BE2C (cell line): ENCODE results near the gene AGBL4.

Experiments used
- DNase-seq: peaks from one replicate; pipeline ENCODE4 v3.0.0-alpha.2; 2020
- H3K27me3 ChIP-seq: fragments of 250-450 bp; sonication (Bioruptor Pico); 2 replicates; pipeline ENCODE4 v1.5.1; 2020; ENCODE audit warnings: mild to moderate bottlenecking
- H3K36me3 ChIP-seq: fragments of 250-450 bp; sonication (Bioruptor Pico); 2 replicates; pipeline ENCODE4 v1.5.1; 2020; ENCODE audit warnings: mild to moderate bottlenecking
- H3K4me1 ChIP-seq: fragments of 250-450 bp; sonication (Bioruptor Pico); 2 replicates; pipeline ENCODE4 v1.5.1; 2020
- H3K4me3 ChIP-seq: 2 replicates; pipeline ENCODE4 v1.5.1; 2011; ENCODE audit warnings: low read depth, low read length
- H3K9me3 ChIP-seq: fragments of 250-450 bp; sonication (Bioruptor Pico); 2 replicates; pipeline ENCODE4 v1.5.1; 2020
- TF ChIP-seq, protein P1 (sequence below): IDR thresholded peaks from 2 replicates; pipeline ENCODE4 v1.5.1; 2012; ENCODE audit warnings: mild to moderate bottlenecking, low read depth, low read length

The AGBL4 gene

DNA sequence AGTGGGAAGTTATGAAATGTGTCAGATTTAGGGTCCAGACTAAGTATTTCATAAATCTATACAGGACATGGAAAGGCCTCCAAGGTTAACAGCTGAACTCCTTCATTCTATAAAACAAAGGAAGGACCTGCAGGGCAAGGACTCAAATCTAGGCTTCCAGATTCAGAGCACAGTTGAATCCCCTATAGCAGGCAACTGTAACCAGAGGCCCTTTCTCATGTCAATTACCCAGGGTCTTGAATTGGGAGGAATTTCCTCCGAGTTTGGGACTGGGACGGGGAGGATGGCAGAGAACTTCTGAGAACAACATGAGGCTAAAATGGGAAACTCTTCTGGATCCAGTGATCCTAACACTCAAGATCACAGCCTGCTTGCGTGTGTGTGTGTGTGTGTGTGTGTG is 1134.1 kb downstream of the AGBL4 start:
- TF ChIP-seq, protein P1, sequence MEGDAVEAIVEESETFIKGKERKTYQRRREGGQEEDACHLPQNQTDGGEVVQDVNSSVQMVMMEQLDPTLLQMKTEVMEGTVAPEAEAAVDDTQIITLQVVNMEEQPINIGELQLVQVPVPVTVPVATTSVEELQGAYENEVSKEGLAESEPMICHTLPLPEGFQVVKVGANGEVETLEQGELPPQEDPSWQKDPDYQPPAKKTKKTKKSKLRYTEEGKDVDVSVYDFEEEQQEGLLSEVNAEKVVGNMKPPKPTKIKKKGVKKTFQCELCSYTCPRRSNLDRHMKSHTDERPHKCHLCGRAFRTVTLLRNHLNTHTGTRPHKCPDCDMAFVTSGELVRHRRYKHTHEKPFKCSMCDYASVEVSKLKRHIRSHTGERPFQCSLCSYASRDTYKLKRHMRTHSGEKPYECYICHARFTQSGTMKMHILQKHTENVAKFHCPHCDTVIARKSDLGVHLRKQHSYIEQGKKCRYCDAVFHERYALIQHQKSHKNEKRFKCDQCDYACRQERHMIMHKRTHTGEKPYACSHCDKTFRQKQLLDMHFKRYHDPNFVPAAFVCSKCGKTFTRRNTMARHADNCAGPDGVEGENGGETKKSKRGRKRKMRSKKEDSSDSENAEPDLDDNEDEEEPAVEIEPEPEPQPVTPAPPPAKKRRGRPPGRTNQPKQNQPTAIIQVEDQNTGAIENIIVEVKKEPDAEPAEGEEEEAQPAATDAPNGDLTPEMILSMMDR: no peak
- H3K9me3 ChIP-seq: no peaks in the 10 kb centered on the region
- DNase-seq: no peak

DNA sequence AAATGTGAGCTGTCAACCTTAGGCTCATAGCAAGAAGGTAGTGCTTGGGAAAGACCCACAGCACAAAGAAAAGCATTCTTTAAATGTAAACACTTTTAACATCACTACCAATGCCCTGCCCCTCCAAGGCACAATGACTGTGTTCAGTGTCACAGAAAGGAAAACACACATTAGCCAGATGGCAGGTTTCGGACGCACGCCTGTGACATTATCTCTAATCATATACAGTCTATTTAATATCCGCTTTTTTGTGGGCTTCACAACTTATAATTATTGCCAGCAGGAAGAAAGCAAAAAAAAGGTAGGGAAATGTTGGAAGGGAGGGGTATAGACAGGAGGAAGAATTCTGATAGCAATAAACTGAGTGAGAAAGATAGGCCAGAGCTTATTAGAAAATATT is 1134.7 kb downstream of the AGBL4 start:
- Histone ChIP-seq H3K4me1 (peaks cover 12% of the 10 kb centered on the region; the same call in 1 of the 2 replicates), H3K36me3 (no peaks in the 10 kb centered on the region), H3K9me3 (no peaks in the 10 kb centered on the region), H3K4me3 (no peak overlapping the region), H3K27me3 (no peaks in the 10 kb centered on the region)
- peak; percentile 38 for DNase-seq
- TF ChIP-seq, protein P1: no peak

More for the DNA sequence above, 1134.1 kb downstream of the AGBL4 start:
- Histone ChIP-seq H3K36me3 (no peaks in the 10 kb centered on the region), H3K27me3 (no peaks in the 10 kb centered on the region), H3K4me1 (peaks cover 12% of the 10 kb centered on the region; the same call in 1 of the 2 replicates), H3K4me3 (no peak overlapping the region)

DNA sequence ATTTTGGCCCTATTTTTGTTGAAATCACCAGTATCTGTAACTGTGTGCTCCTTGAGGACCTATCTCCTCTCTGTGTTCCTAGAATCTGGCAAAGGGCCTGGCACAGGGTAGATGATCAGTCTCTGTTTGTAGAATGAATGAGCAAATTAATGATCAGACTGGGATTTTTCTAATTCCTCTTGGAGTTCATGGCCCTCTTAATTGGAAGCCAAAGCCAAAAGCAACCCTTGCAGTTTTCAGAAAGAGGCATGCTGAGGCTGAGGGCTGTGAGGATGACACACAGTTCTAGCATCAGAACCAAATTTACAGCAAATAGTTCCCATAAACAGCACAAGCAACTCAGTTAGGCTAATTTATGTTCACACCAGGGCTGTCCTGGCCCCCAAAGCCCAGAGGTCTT is 1136.0 kb downstream of the AGBL4 start:
- no peaks in the 10 kb centered on the region for H3K9me3 ChIP-seq
- TF ChIP-seq, protein P1: no peak
- no peaks in the 10 kb centered on the region for H3K36me3 ChIP-seq
- H3K4me3 ChIP-seq: no peak overlapping the region
- peaks cover 12% of the 10 kb centered on the region; the same call in 1 of the 2 replicates for H3K4me1 ChIP-seq
- no peak for DNase-seq
- no peaks in the 10 kb centered on the region for H3K27me3 ChIP-seq

DNA sequence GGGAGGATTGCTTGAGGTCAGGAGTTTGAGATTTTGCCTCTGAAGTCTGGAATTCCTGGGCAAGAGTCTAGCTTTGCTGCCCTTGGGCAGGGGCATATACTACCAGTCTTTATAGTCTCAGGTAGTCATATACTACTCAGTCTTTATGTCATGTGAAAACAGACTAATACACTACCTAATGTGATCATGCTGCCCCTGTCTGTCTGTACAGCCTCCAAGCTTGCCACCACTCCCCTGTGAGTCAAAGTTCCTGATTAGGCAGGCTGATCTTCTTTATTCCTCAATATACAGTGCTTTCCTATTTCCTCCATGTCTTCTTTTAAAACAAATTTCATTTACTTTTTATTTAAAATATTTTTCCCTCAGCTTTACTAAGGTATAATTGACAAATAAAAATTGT is 1141.7 kb downstream of the AGBL4 start:
- H3K9me3 ChIP-seq: no peaks in the 10 kb centered on the region
- peaks cover 4% of the 10 kb centered on the region for H3K4me1 ChIP-seq
- no peak for DNase-seq
- no peaks in the 10 kb centered on the region for H3K36me3 ChIP-seq
- H3K4me3 ChIP-seq: no peak overlapping the region
- TF ChIP-seq, protein P1: no peak
- no peaks in the 10 kb centered on the region for H3K27me3 ChIP-seq

DNA sequence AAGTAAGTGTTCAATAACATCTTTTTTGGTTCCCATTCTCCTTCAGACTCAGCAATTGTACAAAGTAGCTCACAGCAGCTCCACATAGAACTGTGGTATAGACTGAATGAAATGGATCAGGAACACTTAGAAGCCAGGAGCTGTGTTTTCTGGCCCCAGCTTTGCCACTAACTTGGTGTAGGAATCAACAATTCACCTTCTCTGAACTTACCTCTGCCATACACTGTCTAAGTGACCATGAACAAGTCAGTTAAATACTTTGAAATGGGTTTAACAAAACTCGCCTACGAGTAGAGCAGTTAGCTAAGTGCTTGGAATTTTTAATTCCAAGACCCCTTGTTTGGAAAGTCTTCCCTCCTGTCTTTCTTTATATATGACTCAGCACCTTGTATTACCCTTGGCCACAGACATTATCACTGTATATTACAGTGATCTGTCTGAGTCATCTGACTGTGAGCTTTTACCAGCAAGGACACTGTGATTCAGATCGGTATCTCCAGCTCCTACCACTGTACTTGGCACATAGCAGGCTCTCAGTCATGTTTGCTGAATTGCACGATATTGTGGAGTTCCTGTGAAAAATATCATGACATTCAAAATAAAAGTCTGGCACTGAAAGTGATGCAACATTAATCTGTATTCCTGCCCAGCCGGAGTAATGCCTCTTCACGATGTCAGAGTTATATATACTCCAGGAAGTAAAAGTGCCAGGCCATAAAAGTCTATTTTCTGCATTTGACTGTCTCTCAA is 1145.4 kb downstream of the AGBL4 start:
- Histone ChIP-seq H3K4me1 (peaks cover 4% of the 10 kb centered on the region), H3K4me3 (0 out of 2 replicates have a peak overlapping the region, but pooled peaks have one; percentile 11), H3K36me3 (no peaks in the 10 kb centered on the region), H3K27me3 (no peaks in the 10 kb centered on the region), H3K9me3 (no peaks in the 10 kb centered on the region)
- TF ChIP-seq, protein P1: no peak
- peak; percentile 21 for DNase-seq

DNA sequence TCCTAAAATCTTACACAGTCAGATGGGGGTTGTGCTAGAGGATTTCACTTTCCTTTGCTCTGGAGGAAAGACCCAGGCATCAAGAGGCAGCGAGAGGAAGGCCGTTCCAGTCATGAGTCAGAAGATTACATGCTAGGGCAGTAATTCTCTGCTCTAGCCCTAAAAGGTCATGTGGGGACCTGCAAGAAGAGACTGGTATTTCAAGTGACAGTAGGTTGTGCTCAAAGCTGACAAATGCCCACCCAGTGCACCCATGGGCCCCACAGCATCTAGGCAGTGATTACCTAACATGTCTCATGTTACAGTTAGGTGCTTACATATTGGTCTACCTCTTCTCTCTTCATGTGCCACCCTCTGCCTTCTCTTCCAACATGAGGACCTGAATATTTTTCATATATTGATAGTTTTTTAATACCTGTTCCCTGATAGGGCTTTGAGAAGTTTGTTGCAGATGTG is 1147.4 kb downstream of the AGBL4 start:
- TF ChIP-seq, protein P1: no peak
- no peak for DNase-seq
- Histone ChIP-seq H3K4me3 (no peak overlapping the region), H3K27me3 (no peaks in the 10 kb centered on the region), H3K4me1 (peaks cover 4% of the 10 kb centered on the region), H3K36me3 (no peaks in the 10 kb centered on the region), H3K9me3 (no peaks in the 10 kb centered on the region)
